ENCODE measurements around the gene FNIP1.
"Not testable (repeated sequence)": the region's sequence is repeated elsewhere in the genome, so short reads cannot be mapped to it uniquely, and the experiment has no call there.

The FNIP1 gene

DNA sequence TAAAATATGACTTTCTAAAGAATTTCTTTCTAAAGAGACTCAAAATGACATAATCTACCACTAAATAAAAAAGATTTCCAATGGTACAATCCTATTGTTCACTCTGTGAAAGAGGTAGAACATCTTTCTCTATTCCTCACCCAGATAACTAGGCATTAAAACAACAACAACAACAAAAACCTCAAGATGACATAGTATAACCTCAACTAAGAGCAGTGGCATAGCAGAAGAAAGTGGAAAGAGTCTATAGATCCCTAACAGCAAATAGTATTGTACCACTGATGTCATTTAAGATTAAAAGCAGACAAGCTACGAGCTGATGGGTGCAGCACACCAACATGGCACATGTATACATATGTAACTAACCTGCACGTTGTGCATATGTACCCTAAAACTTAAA lies 191.7 kb downstream of the FNIP1 start:
- Histone ChIP-seq H3K36me3 (ENCODE audit: control insufficient read depth, insufficient read depth, low read length, severe bottlenecking) (no peaks in the 10 kb centered on the region), H3K4me1 (ENCODE audit: control insufficient read depth, insufficient read depth, low read length) (peaks cover 15% of the 10 kb centered on the region), H3K9me3 (ENCODE audit: control insufficient read depth, low read length) (no peaks in the 10 kb centered on the region), H3K27me3 (replicated peaks; ENCODE audit: control insufficient read depth, insufficient read depth, low read length) (no peaks in the 10 kb centered on the region), H3K9ac (ENCODE audit: low read length) (no peak overlapping the region), H3K4me3 (ENCODE audit: low read length) (no peak overlapping the region)
- no peak for DNase-seq (ENCODE audit: low read depth)

- Histone ChIP-seq H3K9me3 (ENCODE audit: control insufficient read depth, low read length) (no peaks in the 10 kb centered on the region), H3K9ac (ENCODE audit: low read length) (no peak overlapping the region), H3K27me3 (replicated peaks; ENCODE audit: control insufficient read depth, insufficient read depth, low read length) (no peaks in the 10 kb centered on the region), H3K4me1 (ENCODE audit: control insufficient read depth, insufficient read depth, low read length) (peaks cover 17% of the 10 kb centered on the region), H3K36me3 (ENCODE audit: control insufficient read depth, insufficient read depth, low read length, severe bottlenecking) (no peaks in the 10 kb centered on the region), H3K4me3 (ENCODE audit: low read length) (no peak overlapping the region)
- no peak for DNase-seq (ENCODE audit: low read depth)
Measured at GRCh38 chr5:131595088-131596033, 201.5 kb downstream of the FNIP1 start.

DNA sequence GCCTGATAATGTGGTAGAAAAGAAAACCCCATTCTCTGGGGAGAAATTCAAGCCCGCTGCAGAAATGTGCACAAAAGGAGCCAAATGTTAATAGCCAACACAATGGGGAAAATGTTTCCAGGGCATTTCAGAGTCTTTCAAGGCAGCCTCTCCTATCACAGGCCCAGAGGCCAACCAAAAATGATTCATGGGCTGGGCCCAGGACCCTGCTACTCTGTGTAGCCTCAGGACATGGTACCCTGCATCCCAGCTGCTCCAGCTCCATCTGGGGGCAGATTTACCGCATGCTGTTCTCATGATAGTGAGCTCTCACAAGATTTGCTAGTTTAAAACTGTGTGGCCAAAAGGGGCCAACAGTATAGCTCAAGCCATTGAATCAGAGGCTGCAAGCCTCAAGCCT lies 202.9 kb downstream of the FNIP1 start:
- peaks cover 17% of the 10 kb centered on the region for H3K4me1 ChIP-seq (ENCODE audit: control insufficient read depth, insufficient read depth, low read length)
- no peak overlapping the region for H3K4me3 ChIP-seq (ENCODE audit: low read length)
- no peaks in the 10 kb centered on the region for H3K36me3 ChIP-seq (ENCODE audit: control insufficient read depth, insufficient read depth, low read length, severe bottlenecking)
- H3K9me3 ChIP-seq (ENCODE audit: control insufficient read depth, low read length) = no peaks in the 10 kb centered on the region
- H3K9ac ChIP-seq (ENCODE audit: low read length) = no peak overlapping the region
- H3K27me3 ChIP-seq (replicated peaks; ENCODE audit: control insufficient read depth, insufficient read depth, low read length) = no peaks in the 10 kb centered on the region
- DNase-seq (ENCODE audit: low read depth) = no peak

DNA sequence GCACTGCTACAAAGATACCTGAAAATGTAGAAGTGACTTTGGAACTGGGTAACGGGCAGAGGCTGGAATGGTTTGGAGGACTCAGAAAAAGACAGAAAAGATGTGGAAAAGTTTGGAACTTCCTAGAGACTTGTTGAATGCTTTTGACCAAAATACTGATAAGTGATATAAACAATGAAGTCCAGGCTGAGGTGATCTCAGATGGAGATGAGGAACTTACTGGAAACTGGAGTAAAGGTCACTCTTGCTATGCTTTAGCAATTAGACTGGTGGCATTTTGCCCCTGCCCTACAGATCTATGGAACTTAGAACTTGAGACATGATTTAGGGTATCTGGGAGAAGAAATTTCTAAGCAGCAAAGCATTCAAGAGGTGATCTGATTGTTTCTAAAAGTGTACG lies 203.4 kb downstream of the FNIP1 start:
- peaks cover 17% of the 10 kb centered on the region for H3K4me1 ChIP-seq (ENCODE audit: control insufficient read depth, insufficient read depth, low read length)
- H3K27me3 ChIP-seq (replicated peaks; ENCODE audit: control insufficient read depth, insufficient read depth, low read length); DNase-seq (ENCODE audit: low read depth); H3K9me3 ChIP-seq (ENCODE audit: control insufficient read depth, low read length); H3K4me3 ChIP-seq (ENCODE audit: low read length); H3K9ac ChIP-seq (ENCODE audit: low read length); H3K36me3 ChIP-seq (ENCODE audit: control insufficient read depth, insufficient read depth, low read length, severe bottlenecking): not testable (repeated sequence)

All from adipocyte (in vitro differentiated cells).